Ovary (tissue), 3 donors: ENCODE measurements around the gene TENM3.

ENCODE experiments used
- CTCF ChIP-seq, 3 donors: fragments of 450-650 bp in 2 of 3; fragments of 200-600 bp in 1 of 3; IDR thresholded peaks; one replicate each; pipeline versions ENCODE4 v1.5.1 to v1.8.0; 2016 to 2022; ENCODE audit warnings: antibody characterized with exemption in 3 of 3, mild to moderate bottlenecking in 1 of 3
- EP300 ChIP-seq: sonication (generic); formaldehyde crosslinking; IDR thresholded peaks from one replicate; pipeline ENCODE4 v1.6.1; 2017; ENCODE audit warnings: antibody characterized with exemption
- POLR2A ChIP-seq: fragments of 450-650 bp; IDR thresholded peaks from one replicate; pipeline ENCODE4 v1.6.1; 2017; ENCODE audit warnings: antibody characterized with exemption, mild to moderate bottlenecking, moderate library complexity
- donor health status: DM: no; HTN: no; CAD: no.

- TF ChIP-seq CTCF (IDR thresholded peaks at IDR 0.05) (no peak), POLR2A (no peak), EP300 (no peak)
These were observed 596.9 kb downstream of the TENM3 start for GRCh38 chr4:182840108-182840507.
